GM12864 (cell line): Measurements from ENCODE around the gene OR52K1.

ENCODE experiments used
- DNase-seq: peaks from one replicate; pipeline ENCODE4 v3.0.0-alpha.2; 2011; ENCODE audit warnings: low read depth
- H3K4me3 ChIP-seq: 2 replicates; pipeline ENCODE4 v1.5.1; 2011; ENCODE audit warnings: mild to moderate bottlenecking, low read depth, low read length, control low read depth
- TF ChIP-seq, protein P1 (sequence below): IDR thresholded peaks from 2 replicates; pipeline ENCODE4 v1.5.1; 2011; ENCODE audit warnings: low read depth, mild to moderate bottlenecking, moderate library complexity, low read length, control low read depth, inconsistent platforms; ENCODE audit errors: missing control alignments

The OR52K1 gene

DNA sequence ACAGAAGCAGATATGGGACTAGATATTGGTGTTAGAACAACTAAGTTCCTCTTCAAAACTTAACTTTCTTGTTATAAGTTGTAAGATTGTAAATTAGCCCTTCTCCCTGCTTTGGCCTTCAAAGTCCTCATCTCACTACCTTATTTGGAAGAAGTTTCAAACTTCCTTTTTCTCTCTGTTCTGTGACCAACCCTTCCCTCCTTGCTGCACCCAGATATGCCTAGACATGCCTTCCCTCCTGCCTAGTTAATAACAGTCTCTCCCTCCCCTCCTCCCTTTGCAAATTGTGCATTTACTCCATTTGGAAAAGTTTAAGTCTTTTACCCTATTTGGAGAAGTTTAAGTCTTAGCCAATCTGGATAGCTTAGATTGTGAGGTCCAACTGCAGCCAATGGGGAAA lies 28.4 kb upstream of the OR52K1 start:
- DNase-seq, result no peak
- TF ChIP-seq, protein P1, sequence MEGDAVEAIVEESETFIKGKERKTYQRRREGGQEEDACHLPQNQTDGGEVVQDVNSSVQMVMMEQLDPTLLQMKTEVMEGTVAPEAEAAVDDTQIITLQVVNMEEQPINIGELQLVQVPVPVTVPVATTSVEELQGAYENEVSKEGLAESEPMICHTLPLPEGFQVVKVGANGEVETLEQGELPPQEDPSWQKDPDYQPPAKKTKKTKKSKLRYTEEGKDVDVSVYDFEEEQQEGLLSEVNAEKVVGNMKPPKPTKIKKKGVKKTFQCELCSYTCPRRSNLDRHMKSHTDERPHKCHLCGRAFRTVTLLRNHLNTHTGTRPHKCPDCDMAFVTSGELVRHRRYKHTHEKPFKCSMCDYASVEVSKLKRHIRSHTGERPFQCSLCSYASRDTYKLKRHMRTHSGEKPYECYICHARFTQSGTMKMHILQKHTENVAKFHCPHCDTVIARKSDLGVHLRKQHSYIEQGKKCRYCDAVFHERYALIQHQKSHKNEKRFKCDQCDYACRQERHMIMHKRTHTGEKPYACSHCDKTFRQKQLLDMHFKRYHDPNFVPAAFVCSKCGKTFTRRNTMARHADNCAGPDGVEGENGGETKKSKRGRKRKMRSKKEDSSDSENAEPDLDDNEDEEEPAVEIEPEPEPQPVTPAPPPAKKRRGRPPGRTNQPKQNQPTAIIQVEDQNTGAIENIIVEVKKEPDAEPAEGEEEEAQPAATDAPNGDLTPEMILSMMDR, result no peak
- no peak overlapping the region for H3K4me3 ChIP-seq

DNA sequence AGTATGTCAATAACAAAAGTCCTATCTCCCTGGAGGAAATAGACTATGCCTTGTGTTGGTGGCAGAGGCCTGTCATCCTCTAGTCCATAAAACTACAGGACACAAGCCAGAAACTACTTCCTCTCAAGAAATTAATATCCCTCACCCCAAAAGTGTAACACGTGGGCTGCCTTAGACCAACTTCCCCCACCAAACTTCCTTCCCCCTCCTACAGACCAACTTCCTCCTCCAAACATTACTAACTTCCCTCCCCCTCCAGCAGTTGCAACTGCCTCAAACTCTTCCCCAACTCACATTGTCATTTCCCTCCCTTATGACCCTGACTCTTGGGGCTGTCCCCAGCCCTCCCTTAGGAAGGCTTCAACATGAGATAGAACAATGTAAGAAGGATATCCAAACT lies 27.0 kb upstream of the OR52K1 start:
- TF ChIP-seq, protein P1, result no peak
- DNase-seq, result no peak
- no peak overlapping the region for H3K4me3 ChIP-seq

- DNase-seq, result no peak
These were observed 22.9 kb upstream of the OR52K1 start for GRCh38 chr11:4459500-4459899.

DNA sequence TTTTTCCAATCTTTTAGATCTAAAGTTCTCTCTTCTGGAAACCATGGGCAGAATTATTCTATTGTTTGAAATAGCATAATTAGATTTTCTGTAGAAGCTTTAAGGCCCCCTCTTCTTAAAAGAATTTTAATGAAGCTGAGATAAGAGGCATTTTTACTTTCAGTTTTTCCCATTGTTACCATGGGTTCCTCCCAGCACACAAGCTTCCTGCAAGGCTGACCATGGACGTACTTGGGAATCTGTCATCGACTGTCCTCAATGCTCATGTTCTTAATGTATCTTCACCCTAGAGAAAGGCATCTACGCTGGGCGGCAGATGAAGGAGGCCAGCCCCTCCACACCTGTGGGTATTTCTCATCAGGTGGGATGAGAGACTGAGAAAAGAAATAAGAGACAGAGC lies 22.3 kb upstream of the OR52K1 start:
- DNase-seq, result no peak
- no peak overlapping the region for H3K4me3 ChIP-seq
- TF ChIP-seq, protein P1, result no peak

More at GRCh38 chr11:4459500-4459899, 22.9 kb upstream of the OR52K1 start:
- TF ChIP-seq, protein P1, result no peak
- no peak overlapping the region for H3K4me3 ChIP-seq

DNA sequence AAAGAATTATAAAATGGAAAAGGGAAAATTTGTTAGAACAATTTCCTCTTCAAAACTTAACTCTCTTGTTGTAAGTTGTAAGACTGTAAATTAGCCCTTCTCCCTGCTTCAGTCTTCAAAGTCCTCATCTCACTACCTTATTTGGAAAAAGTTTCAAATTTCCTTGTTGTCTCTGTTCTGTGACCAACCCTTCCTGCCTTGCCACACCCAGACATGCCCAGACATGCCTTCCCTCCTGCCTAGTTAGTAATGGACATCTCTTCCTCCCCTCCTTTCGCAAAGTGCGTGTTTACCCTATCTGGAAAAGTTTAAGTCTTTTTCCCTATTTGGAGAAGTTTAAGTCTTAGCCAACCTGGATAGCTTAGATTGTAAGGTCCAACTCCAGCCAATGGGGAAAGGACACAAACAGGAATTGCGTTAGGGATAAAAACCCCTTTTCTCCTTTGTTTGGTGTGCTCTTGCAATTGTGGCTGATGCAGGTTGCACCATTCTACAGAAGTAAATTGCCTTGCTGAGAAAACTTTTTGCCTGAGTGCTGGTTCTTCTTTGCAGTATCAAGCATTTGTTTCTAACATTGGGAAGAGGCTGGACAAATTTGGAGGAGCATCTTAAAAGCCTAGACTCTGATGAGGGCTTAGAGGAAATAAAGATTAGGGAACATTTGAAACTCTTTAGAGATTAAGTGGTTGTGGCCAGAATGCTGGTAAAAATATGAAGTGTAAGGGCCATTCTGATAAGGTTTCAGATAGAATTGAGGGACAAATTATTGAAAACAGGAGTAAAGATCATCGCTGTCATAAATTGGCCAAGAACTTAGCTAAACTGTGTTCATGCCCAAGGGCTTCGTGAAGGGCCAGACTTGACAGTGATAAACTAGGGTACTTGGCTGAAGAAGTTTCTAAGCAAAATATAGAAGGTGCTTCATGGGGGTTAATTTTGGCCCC lies 18.0 kb upstream of the OR52K1 start:
- TF ChIP-seq, protein P1, result no peak
- no peak for DNase-seq
- no peak overlapping the region for H3K4me3 ChIP-seq

DNA sequence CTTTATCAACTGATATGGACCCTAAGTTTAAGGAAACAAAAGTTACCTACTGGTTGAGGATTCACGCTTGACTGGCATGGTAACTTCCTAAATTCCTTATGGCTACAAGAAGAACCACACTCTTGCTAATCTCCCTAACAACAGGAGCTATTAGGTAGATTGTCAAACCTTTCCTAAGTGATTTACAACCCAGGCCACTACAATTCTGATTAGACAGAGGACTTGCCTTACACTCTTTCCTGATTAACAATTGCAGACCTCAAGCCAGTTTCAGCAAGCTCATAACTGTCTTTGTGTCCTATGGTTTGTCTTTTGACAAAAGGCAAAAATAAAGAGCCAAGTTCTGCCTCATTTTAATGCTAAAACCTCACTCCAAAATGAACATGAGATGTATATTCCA lies 17.0 kb upstream of the OR52K1 start:
- no peak for DNase-seq
- no peak overlapping the region for H3K4me3 ChIP-seq
- TF ChIP-seq, protein P1, result no peak
